Neutrophil (primary cell): ENCODE measurements around the gene ADCY3.
A peak's percentile ranks its signal among the peaks of the same experiment; 100 is the strongest.

Source experiments
- H3K27ac ChIP-seq: fragments of 200-600 bp; sonication (generic); 2 replicates; pipeline ENCODE4 v1.5.1; 2016; ENCODE audit warnings: mild to moderate bottlenecking, moderate library complexity
- H3K27me3 ChIP-seq: fragments of 200-600 bp; sonication (generic); 2 replicates; pipeline ENCODE4 v1.6.0; 2016; ENCODE audit warnings: mild to moderate bottlenecking
- H3K36me3 ChIP-seq: fragments of 200-600 bp; sonication (generic); 2 replicates; pipeline ENCODE4 v1.5.1; 2017
- H3K4me1 ChIP-seq, 2 experiments: fragments of 200-600 bp in 1 of 2; sonication (generic) in 1 of 2; 1 replicate in 1 of 2; 2 replicates in 1 of 2; pipeline versions ENCODE4 v1.5.1 to v1.6.1; 2013 to 2016; ENCODE audit warnings: low read depth in 1 of 2, low read length in 1 of 2, mild to moderate bottlenecking in 1 of 2, moderate library complexity in 1 of 2; ENCODE audit not compliant: control insufficient read depth in 1 of 2, insufficient read depth in 1 of 2
- H3K4me3 ChIP-seq, 2 experiments: fragments of 200-600 bp in 1 of 2; sonication (generic) in 1 of 2; 1 replicate in 1 of 2; 2 replicates in 1 of 2; pipeline ENCODE4 v1.5.1; 2013 to 2016; ENCODE audit warnings: low read depth in 1 of 2, low read length in 1 of 2, mild to moderate bottlenecking in 1 of 2, moderate library complexity in 1 of 2
- H3K9me3 ChIP-seq: fragments of 200-600 bp; sonication (generic); 2 replicates; pipeline ENCODE4 v1.5.1; 2016
- TF ChIP-seq, protein P1 (sequence below): fragments of 200-600 bp; sonication (generic); IDR thresholded peaks from 2 replicates; pipeline ENCODE4 v1.5.1; 2016; ENCODE audit warnings: antibody characterized with exemption

The ADCY3 gene

DNA sequence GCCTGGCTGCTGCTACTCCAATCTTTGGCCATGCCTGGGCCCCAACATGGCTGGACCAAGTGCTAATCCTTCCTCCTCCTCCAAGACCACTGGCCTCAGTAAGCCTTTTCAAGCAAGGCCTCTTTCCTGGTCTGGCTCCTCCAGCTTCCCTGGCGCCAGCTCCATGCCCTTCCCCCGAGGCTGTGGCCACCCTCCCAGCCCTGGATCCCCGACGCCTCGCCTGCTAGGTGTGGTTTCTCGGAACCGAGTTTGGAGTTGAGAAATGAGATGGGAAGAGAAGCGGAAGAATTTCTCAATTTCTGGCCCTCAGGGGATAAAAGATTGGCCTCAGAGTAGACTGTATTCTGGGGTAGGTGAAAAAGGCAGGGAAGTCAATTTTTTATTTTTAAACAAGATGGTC is 46.4 kb downstream of the ADCY3 start:
- no peaks in the 10 kb centered on the region for H3K9me3 ChIP-seq
- no peak overlapping the region for H3K4me3 ChIP-seq
- H3K4me1 ChIP-seq = peaks cover 27 to 29% of the 10 kb centered on the region in 2 experiments
- no peaks in the 10 kb centered on the region for H3K27me3 ChIP-seq
- H3K36me3 ChIP-seq = no peaks in the 10 kb centered on the region
- TF ChIP-seq, protein P1, sequence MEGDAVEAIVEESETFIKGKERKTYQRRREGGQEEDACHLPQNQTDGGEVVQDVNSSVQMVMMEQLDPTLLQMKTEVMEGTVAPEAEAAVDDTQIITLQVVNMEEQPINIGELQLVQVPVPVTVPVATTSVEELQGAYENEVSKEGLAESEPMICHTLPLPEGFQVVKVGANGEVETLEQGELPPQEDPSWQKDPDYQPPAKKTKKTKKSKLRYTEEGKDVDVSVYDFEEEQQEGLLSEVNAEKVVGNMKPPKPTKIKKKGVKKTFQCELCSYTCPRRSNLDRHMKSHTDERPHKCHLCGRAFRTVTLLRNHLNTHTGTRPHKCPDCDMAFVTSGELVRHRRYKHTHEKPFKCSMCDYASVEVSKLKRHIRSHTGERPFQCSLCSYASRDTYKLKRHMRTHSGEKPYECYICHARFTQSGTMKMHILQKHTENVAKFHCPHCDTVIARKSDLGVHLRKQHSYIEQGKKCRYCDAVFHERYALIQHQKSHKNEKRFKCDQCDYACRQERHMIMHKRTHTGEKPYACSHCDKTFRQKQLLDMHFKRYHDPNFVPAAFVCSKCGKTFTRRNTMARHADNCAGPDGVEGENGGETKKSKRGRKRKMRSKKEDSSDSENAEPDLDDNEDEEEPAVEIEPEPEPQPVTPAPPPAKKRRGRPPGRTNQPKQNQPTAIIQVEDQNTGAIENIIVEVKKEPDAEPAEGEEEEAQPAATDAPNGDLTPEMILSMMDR = no peak
- peak overlapping the region; percentile 42 for H3K27ac ChIP-seq

DNA sequence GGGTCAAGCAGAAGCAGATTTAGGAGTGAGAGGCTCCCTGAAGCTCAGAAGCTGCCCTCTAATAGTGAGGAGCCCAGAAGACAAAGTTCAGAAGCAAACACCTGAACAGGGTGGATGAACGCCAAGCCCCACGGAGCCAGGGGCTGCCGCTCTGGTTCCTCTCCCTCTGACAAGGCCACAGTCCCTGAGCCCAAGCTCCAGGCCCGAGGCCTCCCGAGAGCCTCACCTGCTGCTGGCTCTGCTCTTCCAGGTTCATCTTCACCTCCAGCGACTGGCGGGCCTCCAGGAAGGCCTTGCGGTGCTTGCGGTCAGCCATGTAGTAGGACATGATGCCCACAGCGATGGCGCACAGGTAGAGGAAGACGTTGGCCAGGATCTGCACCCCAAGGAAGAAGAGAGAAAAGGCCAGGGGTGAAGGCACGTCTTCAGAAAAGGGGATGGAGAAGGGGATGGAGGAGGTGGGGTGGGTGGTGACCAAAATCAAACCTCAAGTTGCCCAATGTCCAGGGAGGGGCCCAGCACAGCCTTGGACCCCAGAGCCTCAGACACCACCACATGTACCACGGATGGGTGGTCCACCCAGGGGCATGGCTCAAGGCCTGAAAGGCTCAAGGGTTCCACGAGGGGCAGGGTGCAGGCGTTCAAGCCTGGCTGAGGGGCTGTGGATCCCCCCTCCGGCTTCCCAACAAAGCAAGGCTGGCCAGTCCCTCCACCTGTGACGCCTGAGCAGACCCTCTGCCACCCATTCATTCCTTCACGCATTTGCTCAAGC is 47.5 kb downstream of the ADCY3 start:
- TF ChIP-seq, protein P1 = no peak
- Histone ChIP-seq H3K9me3 (no peaks in the 10 kb centered on the region), H3K4me3 (no peak overlapping the region), H3K27ac (no peak overlapping the region), H3K27me3 (no peaks in the 10 kb centered on the region), H3K36me3 (no peaks in the 10 kb centered on the region), H3K4me1 (peaks cover 27 to 32% of the 10 kb centered on the region in 2 experiments)

DNA sequence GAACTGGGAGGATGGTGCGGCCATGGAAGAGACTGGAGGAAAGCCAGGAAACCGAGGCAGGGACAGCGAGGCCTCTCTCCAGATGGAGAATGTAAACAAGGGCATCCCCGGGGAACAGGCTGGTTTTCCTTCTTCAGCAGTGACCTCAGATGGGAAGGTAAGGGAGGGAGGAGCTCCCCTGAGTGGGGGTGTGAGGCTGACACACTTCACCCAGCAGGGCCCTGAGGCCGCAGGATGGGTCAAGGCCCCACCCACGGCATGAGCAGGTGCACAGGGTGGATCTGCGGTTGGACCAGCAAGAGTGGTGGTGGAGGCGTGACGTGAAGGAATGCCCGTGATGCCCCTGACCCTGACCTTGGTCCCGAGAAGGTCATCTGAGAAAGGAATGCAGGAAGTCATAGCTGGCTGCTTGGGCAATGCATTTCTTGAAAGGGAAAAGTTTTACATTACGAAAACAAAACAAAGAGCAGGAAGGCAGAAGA is 48.1 kb downstream of the ADCY3 start:
- Histone ChIP-seq H3K9me3 (no peaks in the 10 kb centered on the region), H3K27me3 (no peaks in the 10 kb centered on the region), H3K36me3 (no peaks in the 10 kb centered on the region), H3K4me1 (peaks cover 27 to 38% of the 10 kb centered on the region in 2 experiments), H3K4me3 (no peak overlapping the region), H3K27ac (no peak overlapping the region)
- TF ChIP-seq, protein P1 = no peak

DNA sequence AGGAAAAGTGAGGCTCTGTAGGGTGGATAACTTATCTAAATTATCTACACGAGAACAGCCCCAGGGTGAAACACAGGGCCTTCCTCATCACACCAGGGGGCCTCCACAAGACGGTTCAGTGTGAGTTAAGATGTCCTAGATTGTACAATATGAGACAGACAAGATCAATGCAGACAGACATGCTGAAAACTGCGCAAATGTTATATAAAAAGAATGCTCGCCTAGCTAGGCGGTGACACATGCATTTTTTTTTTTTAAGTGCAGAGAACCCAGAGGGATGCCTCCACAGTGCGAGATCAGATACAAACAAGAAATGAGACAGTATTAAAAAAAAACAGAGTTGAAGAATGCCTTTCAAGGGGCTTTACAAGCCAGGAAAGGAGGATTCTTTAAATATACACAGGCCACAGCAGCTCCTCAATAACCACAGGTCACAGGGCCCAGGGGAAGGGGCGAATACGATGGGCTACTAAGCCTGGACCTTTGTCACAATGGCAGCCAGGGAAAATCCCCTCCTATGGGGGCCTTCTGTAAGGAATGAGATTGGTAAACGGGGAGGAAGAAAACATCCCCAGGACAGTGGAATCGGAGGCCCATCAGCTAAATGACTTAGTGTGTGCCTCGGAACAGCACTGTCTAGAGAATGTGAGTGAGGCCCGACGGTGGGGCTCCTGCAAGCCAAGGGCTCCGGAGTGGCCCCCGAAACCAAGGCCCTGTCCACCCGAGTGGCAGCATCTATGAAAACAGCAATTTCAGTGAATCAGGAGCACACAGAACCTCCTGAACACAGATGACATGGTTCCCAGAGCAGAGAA is 48.9 kb downstream of the ADCY3 start:
- peaks cover 27 to 38% of the 10 kb centered on the region in 2 experiments for H3K4me1 ChIP-seq
- no peak overlapping the region for H3K4me3 ChIP-seq
- no peaks in the 10 kb centered on the region for H3K9me3 ChIP-seq
- H3K27me3 ChIP-seq = no peaks in the 10 kb centered on the region
- no peaks in the 10 kb centered on the region for H3K36me3 ChIP-seq
- TF ChIP-seq, protein P1 = no peak
- H3K27ac ChIP-seq = no peak overlapping the region

DNA sequence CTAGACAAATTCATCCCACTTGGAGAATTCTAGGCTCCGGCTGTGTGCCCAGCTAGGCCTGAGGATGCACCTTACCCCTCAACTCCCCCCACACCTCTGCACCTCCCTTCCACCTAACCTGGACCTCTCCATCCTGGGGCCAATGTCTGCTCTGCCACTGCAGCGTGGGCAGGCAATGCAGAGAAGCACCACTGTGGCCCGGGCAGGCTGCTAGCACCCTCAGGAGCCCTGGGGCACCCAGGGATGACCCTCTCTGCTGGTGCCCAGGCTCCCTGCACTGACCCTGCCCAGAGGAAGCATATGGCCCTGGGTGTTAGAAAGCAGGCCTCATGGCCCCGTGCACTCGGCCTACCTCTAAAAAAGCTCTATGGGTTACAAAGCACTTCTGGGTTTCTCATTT is 49.6 kb downstream of the ADCY3 start:
- Histone ChIP-seq H3K27me3 (no peaks in the 10 kb centered on the region), H3K9me3 (no peaks in the 10 kb centered on the region), H3K4me3 (no peak overlapping the region), H3K27ac (no peak overlapping the region), H3K36me3 (no peaks in the 10 kb centered on the region), H3K4me1 (peaks cover 27 to 38% of the 10 kb centered on the region in 2 experiments)
- TF ChIP-seq, protein P1 = no peak
